HEK293 (cell line): ENCODE data around the gene RBPJL.

Experiments
- ZNF660 ChIP-seq: fragments of 450-650 bp; IDR thresholded peaks from 2 replicates; pipeline ENCODE4 v1.5.1; 2018; ENCODE audit warnings: missing biosample characterization, mild to moderate bottlenecking, missing genetic modification characterization
- TF ChIP-seq, protein P1 (sequence below): fragments of 450-650 bp; formaldehyde crosslinking; IDR thresholded peaks from 2 replicates; pipeline ENCODE4 v1.5.1; 2016; ENCODE audit warnings: missing biosample characterization, missing genetic modification characterization

DNA sequence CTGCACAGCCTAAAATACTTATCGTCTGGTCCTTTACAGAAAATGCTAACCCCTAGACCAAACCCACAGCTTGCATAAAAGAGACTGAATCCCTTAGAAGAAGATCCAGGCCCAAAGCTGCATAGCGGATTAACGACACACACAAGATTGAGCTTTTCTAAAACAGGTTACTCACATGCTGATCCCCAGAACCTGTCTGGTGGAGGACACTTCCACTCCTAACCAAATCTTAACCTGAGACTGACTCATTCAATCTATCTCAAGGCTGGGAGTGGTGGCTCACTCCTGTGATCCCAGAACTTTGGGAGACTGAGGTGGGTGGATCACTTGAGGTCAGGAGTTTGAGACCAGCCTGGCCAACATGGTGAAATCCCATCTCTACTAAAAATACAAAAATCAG is 49.5 kb upstream of the RBPJL start:
- TF ChIP-seq ZNF660 = no peak
- TF ChIP-seq, protein P1, sequence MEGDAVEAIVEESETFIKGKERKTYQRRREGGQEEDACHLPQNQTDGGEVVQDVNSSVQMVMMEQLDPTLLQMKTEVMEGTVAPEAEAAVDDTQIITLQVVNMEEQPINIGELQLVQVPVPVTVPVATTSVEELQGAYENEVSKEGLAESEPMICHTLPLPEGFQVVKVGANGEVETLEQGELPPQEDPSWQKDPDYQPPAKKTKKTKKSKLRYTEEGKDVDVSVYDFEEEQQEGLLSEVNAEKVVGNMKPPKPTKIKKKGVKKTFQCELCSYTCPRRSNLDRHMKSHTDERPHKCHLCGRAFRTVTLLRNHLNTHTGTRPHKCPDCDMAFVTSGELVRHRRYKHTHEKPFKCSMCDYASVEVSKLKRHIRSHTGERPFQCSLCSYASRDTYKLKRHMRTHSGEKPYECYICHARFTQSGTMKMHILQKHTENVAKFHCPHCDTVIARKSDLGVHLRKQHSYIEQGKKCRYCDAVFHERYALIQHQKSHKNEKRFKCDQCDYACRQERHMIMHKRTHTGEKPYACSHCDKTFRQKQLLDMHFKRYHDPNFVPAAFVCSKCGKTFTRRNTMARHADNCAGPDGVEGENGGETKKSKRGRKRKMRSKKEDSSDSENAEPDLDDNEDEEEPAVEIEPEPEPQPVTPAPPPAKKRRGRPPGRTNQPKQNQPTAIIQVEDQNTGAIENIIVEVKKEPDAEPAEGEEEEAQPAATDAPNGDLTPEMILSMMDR (tag by site-specific recombination) = no peak
